GM18868 (cell line): ENCODE results near the gene MRPS2.
"Not testable (repeated sequence)": the region's sequence is repeated elsewhere in the genome, so short reads cannot be mapped to it uniquely, and the experiment has no call there.

Source experiments
- ATAC-seq: cut with Tn5 transposase; IDR thresholded peaks from one replicate; pipeline ENCODE4 v1.9.1; 2021; ENCODE audit warnings: mild to moderate bottlenecking, moderate library complexity; ENCODE audit not compliant: unreplicated experiment

The MRPS2 gene

DNA sequence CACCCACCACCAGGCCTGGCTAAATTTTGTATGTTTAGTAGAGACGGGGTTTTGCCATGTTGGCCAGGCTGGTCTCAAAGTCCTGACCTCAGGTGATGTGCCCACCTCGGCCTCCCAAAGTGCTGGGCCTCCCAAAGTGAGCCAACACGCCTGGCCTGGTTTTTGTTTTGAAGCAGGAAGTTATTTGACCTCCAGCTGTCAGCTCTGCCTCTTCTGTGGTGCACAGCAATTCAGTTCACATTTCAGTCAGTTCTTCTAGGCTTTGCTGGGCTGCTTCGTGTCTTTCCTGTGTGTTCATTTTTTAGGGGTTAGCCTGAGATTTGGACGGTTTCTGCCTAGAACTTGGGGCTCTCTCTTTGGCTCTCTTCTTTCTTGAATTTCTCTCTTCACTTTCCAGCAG lies 29.7 kb downstream of the MRPS2 start:
- ATAC-seq, result no peak

DNA sequence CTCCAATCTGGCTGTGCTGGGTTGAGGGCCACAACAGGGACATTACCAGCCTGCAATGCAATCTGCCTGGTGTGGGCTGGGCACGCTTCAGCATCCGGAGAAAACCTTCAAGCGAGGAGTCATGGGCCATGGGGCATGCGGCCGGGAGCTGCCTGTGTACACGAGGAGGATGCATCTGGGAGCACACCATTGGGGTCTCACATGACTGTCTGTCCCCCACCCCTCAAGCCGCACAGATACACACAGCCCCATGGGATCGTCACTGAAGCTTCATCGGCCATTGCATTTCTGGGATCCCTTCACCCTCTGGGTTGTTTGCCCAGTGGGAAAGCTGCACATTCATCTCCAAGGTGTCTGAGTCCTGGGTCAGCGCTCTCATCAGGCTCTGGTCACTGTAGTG lies 30.6 kb downstream of the MRPS2 start:
- ATAC-seq, result no peak

DNA sequence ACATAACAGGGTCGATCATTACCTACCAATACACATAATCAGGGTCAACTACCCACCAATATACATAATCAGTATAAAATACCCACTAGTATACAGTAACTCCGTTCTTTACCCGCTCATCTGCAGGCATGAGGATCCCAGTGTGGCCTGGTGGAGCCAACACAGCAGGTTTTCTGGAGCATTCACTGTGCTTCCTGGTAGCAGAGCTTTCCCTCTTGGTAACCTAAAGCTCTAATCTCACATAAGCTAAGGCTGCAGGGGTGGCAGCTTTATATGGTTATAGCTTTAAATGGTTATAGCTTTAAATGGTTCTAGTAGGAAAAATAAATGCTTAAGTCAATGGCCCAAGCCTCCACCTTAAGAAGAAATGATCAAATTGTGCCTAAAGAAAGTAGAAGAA lies 32.6 kb downstream of the MRPS2 start:
- no peak for ATAC-seq

DNA sequence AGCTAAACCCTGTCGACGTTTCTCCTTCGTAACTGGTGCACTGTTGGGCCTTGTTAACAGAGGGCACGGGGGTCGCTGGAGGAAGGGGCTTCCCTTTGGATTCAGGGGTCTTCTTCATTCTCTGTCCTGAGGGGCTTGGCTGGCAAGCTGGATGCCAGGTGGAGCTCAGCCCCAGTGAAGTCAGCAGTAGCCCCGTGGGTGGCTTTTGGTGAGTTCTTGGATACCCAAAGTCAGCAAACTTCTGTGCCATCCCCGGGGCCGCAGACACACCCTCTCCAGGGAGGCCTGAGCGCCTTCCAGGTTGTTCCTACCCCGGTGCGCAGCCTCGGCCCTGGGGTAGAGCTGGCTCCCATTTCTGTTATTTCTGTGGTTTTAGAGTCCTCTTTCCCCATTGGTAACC lies 33.2 kb downstream of the MRPS2 start:
- ATAC-seq, result no peak

DNA sequence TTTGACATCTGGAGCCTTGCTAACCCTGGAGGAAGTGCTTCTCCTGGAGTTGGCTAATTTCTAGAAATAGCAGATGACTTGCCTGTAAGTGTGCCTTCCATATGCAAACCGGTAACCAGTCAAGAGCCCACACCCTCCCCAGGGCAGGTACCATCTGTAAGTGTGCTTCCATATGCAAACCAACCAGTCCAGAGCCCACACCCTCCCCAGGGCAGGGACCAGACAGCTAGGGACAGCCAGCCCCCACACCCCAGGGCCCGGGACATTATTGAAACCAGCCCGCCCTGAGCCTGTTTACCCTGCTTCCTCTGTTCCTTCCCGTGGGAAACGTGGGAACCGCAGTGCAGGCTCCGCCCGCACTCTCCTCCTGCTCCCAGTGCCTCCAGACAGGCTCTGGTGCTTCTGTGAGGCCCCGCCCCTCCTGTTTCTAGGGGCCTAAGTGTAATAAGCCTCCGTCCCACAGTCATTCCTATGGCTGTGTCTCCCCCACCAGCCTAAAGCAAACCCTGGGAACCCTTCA lies 33.8 kb downstream of the MRPS2 start:
- not testable (repeated sequence) for ATAC-seq

DNA sequence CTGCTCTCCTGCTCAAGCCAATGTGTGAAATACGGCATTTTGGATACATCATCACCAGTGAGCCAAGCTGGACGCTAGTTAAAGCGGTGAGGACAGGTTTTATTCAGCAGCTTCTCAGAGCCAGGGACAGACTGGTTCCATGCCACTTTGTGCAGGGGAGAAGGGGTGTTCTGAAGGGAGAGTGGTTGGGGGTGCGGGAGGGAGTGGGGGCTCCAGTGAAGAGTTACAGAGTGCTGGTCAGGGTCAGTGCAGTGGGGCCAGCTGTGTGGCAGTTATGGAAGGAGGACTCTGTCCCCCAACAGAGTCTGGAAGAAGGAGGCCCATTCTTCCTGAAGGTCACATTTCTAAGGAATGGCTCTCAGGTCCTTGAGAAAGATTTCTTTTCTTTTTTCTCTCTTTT lies 34.3 kb downstream of the MRPS2 start:
- not testable (repeated sequence) for ATAC-seq

DNA sequence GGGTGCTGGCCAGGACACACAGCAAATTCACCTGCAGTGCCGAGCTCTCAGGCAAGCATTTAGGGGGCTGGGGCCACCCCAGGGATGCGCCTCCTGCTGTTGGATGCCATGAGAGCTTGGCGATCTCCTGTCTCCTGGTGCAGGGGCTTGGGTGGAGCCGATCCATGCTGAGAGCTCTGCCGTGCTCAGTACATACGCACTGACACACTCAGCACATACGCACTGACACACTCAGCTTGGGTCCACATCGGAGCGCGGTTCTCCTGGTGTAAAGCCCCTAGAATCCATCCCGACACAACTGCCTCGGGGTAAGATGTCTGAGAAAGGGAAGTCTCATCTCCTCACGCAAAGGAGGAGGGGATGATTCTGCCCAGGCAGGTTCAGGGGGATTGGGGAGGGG lies 35.1 kb downstream of the MRPS2 start:
- ATAC-seq, result not testable (repeated sequence)

DNA sequence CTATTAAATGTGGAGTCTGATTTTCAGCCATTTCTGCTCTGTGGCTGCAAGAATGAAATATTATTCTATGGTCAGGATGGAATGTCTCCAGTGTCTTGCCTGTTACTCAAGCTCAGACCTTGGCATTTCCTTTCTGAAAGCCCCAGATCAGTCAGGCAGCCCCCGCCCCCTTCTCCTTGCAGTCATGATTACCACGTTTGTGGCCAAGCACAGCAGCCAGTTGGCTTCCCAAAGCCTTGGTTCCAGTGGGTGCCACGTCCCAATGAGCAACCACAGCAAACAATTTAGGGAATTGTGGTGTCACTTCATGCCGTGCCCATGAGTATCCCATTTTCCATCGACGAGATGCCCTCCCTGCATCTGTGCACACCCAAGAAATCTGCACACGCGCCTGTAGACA lies 35.7 kb downstream of the MRPS2 start:
- ATAC-seq, result no peak

DNA sequence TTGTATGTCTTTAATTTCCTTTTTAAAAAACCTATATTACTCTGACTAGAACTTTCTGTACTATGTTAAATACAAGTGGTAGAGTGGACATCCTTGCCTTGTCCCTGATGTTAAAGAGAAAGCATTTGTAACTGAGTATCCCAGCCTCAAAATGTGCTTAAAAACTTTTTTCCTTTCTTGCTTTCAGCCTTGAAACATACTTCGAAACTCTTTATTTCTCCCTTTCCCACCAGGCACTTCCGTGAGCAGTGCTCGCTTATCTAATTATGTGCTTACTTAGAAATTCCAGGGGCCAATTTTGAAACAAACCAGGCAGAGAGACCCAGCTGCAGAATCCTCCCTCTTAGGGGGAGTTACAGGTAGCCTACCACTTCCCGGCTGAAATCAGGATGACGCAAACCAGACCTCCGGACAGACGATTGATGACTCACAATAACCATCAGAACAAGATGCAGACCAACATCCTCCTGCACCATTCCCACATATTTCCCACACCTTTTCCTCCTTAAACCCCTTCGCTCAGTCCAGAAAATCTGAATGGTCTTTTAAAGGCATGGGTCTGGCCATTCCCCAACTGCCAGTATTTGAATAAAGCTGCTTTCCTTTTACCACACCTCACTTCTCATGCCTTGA lies 42.9 kb downstream of the MRPS2 start:
- ATAC-seq, result not testable (repeated sequence)

DNA sequence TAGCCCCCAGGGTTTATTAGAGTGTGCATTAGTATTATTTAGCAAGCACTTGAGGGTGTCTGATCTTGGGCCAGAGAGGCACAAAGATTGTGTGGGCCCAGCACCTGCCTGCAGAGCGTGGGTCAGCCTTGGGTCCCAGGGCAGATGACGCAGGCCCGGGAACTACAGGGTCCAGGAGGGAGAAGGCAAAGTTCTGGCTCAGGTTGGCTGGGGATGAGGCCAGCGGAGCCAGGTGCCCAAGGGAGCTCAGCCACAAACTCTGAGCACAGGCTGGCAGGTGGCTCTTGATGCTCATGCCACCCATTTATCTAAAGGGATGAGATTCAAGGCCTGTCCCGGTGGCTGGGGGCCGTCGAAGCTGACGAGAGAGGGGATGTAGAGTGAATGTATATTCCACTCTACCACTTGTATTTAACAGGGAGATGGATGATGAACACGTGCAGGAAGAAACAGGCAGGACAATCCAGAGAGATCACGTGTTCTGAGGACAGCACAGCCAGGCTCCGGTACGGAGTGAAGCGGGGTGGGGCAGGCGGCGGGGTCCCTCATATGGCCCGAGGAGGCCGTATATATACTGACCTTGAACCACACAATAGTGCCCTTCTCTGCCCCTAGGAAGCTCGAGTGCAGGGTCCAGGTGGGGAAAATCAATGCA lies 44.6 kb downstream of the MRPS2 start:
- no peak for ATAC-seq

DNA sequence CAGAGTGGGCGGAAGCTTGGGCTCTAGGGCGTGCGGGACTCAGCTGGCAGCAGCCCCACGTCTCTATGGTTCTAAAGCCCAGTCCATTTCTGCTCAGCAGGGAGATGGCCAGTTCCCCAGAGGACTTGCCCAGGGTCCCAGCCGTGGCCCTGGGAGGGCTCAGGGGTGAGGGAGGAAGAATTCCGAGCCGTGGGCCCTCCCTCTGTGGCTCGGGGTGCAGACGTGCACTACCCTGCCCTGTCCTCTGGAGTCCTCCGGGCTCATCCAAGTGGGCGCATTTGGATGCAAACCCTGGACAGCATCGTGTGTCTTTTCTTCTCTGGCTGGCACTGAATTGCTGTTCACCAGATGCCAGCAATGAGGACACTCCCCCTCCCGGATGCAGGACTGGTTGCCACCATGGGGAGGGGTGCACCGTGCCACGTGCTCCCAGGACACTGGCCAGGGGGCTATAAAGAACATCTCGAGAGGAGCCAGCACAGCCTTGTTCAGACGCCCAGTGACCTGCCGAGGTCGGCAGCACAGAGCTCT lies 45.2 kb downstream of the MRPS2 start, which contains the start of gene OBP2A:
OBP2A (plus strand) TSS at position 481 of the 531 bp plus-strand sequence. CDS start 55 bp downstream, outside the sequence.
- ATAC-seq, result not testable (repeated sequence)

DNA sequence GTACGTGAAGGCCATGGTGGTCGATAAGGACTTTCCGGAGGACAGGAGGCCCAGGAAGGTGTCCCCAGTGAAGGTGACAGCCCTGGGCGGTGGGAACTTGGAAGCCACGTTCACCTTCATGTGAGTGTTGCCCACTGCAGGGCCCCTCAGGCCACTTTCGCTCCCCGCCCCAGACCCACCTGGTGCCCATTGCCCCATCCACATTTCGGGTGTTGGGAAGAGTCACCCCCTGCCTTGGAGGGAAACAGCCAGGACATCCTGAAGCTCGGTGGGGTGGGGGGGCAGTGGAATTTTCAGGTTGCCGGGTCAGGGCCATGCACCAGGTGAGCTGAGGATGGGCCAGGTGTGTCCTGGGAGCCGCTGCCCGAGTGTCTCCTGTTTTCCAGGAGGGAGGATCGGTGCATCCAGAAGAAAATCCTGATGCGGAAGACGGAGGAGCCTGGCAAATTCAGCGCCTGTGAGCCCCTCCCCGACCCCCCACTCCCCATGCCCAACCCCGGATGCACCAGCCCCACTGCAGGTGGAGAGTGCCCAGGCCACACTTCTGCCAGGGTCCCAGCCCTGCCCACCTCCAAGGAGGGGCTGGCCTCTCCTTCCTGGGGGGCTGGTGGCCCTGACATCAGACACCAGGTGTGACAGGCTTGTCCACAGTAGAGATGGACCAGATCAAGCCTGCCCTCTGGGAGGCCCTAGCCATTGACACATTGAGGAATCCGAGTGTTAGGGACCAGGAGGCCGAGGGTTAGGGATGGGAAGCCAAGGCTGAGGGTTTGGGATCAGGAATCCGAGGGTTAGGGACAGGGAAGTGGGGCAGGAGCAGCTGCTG lies 46.5 kb downstream of the MRPS2 start:
- ATAC-seq, result not testable (repeated sequence)

DNA sequence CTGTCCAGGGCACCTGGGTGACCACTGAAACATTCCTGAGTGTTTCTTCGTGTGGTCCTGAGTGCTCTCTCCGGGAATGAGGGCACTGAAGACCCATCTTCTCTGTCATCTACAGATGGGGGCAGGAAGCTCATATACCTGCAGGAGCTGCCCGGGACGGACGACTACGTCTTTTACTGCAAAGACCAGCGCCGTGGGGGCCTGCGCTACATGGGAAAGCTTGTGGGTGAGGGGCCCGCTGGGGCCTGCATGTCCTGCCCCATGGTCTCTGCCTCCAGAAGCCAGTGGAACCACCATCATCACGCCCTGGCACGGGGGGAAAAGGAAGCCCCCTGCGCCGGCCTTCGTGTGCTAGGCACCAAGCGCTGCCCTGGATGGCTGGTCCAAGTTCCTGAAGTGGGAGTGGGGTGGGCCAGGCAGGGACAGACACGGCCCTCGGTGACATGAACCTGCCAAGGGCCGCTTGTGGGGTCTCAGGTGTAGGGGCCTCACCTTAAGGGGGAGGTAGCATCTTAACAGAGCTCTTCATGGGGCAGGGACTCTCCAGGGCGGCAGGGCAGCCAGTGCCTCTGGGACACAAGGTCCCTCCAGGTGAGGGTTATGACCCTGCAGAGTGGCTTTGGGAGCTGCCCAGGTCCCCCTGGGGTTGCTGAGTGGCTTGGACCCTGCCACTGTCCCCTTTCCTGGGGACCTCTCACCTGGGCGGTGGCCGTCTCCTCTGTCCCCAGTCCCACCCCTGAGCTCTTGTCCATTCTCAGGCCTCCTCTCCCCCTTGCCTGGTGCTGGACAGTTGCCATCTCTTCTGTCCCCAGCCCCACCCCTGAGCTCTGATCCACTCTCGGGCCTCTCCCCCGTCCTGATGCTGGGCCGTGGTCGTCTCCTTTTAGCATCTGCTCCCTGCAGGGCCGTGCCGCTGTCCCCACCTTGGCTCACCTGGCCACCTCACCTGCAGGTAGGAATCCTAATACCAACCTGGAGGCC lies 47.6 kb downstream of the MRPS2 start:
- no peak for ATAC-seq

DNA sequence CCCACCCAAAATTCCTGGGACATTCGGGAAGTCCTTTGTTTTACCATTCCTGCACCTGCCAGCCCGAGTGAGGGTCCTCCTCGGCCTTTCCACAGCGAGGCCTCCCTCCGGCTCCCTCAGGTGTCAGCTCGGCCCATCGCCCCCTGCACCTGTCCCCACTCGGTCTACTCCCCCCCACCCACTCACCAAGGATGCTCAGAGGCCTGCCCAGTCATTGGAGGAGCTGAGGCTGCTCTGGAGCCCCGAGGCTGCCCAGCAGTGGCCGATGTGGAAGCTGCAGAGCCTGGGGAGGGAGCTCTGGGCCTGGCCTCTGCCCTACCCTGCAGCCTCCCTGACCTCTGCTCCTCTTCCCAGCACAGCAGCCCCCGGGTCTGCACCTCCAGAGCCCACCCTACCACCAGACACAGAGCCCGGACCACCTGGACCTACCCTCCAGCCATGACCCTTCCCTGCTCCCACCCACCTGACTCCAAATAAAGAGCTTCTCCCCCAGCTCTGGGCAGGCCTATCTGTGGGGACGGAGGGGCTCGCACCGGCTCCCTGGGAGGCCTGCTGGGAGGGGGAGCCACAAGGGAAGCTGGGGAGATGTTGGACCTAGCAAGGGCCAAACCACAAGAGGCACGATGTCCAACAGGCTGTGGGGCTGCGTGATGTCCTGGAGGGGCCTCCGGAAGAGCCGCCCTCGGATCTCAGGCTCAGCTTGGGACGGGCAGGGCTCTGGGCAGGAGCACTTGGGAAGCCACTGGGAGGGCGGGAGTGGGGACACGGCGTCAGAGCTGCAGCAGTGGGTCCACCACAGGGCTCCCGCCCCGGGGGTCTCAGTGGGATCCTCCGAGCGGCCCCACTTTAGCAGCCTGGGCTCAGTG lies 49.2 kb downstream of the MRPS2 start:
- ATAC-seq, result not testable (repeated sequence)

DNA sequence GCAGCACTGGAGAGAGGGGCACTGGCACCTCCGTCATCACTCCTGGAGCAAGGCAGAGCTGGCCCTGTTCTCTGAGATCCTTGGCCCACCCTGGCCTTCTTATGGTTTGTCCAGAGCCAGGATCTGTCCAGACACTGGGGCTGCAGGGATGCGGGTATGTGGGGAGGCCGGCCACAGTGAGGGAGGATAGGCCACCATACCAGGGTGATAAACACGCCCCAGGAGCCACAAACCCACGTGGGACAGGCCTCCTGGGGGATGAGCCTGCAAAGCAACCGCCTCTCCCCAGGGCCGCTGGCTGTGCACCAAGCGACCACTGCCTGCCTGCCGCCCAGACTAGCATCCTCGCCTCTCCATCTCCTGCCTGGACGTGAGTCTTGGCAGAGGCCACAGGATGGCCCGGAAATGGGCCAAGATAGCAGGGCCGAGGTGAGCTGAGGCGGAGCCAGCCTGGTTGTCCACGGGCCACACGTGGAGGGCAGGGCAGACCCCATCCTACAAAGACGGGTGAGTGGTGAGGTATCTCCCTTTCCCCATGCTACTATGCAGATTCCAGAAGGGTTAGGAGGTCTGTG lies 49.9 kb downstream of the MRPS2 start:
- ATAC-seq, result no peak

DNA sequence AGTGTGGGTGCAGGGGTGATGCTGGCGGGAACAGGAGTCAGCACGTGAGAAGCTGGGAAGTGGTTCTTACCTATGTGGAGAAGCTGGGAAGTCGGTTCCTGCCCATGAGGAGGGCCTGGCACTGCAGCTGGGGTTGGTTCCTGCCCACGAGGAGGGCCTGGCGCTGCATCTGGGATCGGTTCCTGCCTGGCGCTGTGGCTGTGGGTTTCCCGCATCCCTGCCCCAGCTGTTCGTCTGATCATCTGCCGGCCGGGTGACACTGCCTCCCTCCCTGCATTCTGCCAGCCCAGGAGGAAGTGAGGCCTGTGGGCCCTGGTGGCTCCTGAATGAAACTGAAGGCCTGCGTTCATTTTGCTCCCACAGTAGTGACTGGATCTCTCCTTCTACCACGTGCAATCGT lies 50.5 kb downstream of the MRPS2 start:
- no peak for ATAC-seq

DNA sequence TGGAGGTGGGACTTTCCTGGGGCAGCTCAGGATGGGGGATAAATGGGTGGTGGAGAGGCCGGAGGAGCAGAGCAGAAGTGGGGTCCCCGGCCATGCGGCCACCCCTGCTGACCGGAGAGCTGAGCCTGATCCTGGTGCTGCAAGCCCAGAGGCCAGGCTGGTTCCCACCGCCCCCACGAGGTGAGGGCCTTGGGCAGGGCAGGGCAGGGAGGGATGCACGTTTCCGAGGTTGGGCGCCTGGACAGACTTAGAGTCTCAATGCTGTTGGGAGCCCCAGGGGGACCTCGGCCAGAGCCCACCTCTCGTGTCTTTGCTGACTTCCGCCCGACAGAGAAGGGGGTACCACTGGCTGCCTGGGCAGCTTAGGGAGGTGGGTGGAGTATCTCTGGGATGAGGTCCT lies 51.0 kb downstream of the MRPS2 start:
- no peak for ATAC-seq

DNA sequence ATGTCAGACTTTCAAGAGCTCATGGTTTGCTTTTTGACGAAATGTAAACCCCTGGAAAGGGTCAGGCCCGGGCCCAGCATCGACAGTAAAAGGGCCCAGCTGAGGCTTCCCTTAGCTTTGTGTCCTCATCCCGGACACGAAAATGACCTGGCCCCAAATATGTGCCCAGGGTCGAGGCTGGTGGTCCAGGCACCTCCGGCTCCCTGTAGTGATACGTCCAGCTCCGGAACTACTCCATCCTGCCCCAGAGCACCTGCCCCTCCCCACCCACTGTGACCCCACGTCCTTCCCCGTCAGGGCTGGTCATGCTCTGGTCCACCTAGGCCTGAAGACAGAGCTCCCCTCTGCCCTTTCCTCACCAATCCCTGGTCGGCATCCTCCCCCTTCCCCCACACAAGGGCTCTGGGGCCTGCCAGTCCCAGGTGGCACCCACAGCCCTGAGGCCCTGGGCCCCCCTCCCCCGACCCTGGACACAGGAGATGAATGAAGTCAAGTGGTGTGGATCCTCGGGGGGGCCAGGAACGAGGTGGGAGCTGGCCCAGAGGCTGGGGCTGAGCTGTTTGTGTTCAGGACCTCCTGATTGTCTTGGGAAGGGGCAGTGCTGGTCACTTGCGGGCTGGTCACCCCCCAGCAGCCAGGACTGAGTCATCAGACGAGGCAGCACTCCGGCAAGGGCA lies 51.7 kb downstream of the MRPS2 start:
- no peak for ATAC-seq
